Measurements from ENCODE around the gene C19orf44.
A peak's percentile ranks its signal among the peaks of the same experiment; 100 is the strongest.
"Not testable (repeated sequence)": the region's sequence is repeated elsewhere in the genome, so short reads cannot be mapped to it uniquely, and the experiment has no call there.

C19orf44 gene

DNA sequence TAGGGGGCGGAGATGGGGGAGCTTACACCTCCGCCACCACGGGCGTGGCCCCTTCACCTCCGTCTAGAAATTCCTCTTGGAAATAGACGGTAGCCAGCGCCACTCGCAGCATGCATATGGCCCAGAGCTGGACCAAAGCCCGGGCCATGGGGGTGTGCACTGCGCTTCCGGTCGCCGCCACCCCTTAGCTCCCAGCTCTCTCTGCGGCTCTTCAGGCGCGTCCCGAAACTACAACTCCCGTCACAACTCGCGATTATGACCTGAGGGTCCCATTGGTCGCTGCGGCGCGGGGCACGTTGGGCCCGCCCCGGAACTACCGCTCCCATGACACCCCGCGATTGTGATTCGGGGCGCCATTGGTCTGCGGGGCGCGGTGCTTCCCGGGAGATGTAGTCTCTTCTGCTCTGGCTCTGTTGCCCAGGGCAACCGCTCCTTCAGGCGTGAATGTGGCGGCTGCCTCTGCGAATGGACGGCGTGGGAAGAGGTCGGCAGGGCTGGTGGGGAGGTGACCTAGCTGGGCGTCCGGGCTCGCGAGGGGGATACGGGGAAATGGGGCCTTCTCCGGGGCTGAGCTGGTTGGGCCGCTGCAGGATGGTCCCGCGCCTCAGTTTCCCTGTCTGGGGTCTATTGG is at the start of gene C19orf44, which contains the start of gene CALR3:
C19orf44 (plus strand) TSS at position 413 of the 631 bp plus-strand sequence. CDS start 4,399 bp downstream, outside the sequence.
CALR3 (minus strand) TSS at position 186 of the 631 bp plus-strand sequence; CDS start at position 148, 38 bp downstream.
- peak; percentile 93 to 95 for DNase-seq (ENCODE audit: low read depth in 2 of 2)

- DNase-seq (ENCODE audit: low read depth in 2 of 2) = peak; percentile 25 to 29
Observed at GRCh38 chr19:16446724-16447368, 49.3 kb upstream of the C19orf44 start.

- not testable (repeated sequence) for DNase-seq (ENCODE audit: low read depth in 2 of 2)
Observed at GRCh38 chr19:16448872-16449271, 47.3 kb upstream of the C19orf44 start.

- no peak for DNase-seq (ENCODE audit: low read depth in 2 of 2)
Observed at GRCh38 chr19:16449330-16449961, 46.7 kb upstream of the C19orf44 start.

- DNase-seq (ENCODE audit: low read depth in 2 of 2) = no peak
Observed at GRCh38 chr19:16452325-16452724, 43.9 kb upstream of the C19orf44 start.

GRCh38 chr19:16454351-16454918 is 41.8 kb upstream of the C19orf44 start:
- DNase-seq (ENCODE audit: low read depth in 2 of 2) = no peak

- no peak for DNase-seq (ENCODE audit: low read depth in 2 of 2)
Observed at GRCh38 chr19:16455489-16455888, 40.7 kb upstream of the C19orf44 start.

- no peak for DNase-seq (ENCODE audit: low read depth in 2 of 2)
Observed at GRCh38 chr19:16456652-16457194, 39.5 kb upstream of the C19orf44 start.

GRCh38 chr19:16457195-16457953 is 38.8 kb upstream of the C19orf44 start:
- DNase-seq (ENCODE audit: low read depth in 2 of 2) = no peak

DNA sequence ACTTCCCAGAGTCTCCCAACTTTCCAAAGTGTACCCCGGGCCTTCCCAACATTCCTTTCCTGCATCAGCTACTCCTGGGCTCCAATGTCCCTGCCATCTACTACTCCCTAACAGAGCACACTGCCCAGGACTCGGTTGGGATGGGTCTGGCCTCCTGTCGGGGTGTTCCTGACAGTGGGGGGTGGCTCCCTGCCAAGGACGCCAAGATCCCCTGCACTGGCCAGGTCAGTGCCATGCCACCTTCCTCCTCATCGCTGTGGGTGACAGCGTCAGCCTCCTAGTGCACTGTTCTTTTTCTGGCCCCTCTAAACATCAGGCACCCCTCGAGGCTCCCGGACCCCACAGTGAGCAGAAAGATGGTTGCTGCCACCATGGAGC is 38.3 kb upstream of the C19orf44 start:
- DNase-seq (ENCODE audit: low read depth in 2 of 2) = no peak

GRCh38 chr19:16458391-16459341 is 37.5 kb upstream of the C19orf44 start:
- no peak for DNase-seq (ENCODE audit: low read depth in 2 of 2)

DNA sequence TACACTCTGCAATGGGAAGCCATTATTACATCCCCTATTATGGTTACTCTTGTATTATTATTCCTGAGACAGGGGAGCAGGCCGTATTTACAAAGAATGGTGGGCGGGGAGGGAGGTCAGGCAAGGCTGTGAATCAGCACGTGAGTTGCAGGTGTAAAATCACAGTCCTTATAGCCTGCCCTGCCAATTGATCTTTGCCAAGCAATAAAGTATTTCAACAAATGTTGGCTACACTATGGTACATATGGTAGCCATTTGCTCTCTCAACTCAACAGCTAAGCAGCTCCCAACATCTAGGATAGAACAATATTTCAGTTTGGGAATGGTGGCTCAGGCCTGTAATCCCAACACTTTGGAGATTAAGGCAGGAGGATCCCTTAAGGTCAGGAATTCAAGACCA is 36.5 kb upstream of the C19orf44 start:
- DNase-seq (ENCODE audit: low read depth in 2 of 2) = no peak

DNA sequence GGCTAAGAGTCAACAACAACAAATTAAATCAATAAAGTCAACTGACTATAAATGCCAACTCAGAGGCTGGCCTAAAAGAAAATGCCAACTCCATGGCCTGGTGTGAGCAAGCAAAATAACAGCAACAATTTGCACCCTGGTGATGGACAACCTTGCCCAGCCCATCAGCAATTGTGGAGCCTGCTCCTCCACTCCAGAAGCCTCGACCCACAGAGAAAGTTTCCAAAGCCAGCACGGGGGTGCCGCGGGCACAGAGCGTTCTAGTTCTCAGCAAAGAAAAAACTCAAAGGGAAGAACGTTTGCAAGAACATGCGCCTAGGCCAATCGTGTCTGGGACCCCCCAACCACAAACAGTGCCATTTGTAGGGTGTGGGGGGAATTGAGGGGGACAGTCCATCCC is 35.7 kb upstream of the C19orf44 start:
- DNase-seq (ENCODE audit: low read depth in 2 of 2) = no peak

DNA sequence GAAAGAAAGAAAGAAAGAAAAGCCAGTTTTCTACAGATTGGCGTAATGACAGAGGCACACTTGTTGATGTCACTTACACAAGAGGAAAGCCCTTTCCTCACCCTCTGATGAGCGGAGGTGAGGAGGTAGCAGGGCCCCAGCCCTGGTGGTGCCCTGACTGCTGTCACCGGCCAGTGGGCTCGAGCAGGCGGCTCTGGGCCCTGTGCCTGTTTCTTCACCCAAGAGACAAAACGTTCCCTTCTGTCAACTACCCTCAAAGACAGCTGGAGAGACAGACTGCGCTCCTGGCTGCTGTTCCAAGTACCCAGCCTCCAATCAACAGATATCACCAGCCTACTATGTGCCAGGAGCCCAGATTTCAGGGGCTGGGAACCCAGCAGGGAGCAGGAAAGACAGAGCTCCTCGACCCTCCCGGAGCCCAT is 34.6 kb upstream of the C19orf44 start:
- DNase-seq (ENCODE audit: low read depth in 2 of 2) = no peak

DNA sequence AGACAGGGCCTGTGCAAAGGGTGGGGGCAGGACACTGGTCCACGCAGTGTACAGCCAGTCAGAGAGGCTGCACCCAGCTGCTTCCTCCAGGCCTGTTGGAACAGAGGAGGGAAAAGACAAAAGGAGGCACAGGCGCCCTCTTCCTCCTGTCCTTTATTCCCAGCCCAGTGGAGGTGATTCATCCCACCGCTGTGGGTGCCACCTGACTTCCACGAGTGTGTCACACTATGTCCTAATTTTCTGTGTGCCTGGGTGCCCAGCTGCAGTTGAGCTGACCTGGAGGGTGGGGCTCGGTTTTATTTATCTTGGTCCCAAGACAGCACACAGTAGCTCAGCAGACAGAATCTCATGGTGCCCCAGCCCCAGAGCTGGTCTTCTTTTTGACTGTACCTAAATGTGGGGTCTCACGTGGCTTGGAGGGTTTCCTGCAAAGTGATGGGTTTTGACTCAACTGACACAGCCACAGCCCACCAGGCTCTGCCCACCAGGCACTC is 33.4 kb upstream of the C19orf44 start:
- no peak for DNase-seq (ENCODE audit: low read depth in 2 of 2)

DNA sequence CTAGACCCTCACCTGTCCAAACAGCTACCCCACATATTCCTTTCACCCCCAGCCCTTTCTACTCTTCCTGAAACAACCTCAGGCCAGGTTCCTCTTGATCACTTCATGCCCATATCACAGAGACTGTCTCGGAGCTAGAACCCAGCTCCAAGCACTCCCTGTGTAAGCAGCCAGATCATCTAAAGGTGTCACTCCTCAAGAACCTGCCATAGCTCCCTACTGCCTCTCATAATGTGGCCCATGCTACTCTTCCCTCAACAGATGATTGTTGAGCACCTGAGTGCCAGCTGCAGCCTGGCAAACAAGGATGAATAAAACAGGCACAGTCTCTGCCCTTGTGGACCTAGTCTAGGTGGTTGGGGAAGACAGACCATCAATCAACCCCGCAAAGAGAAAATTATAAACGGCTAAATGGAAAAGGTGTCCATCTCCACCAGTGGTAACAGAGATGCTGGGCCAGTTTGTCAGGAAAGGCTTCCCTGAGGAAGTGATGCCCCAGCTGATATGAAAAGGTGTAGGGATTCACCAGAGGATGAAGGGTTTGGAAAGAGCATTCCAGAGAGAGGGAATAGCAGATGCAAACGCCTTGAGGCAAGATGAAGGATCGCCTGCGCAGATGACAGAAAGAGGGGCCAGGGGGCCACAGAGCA is 32.7 kb upstream of the C19orf44 start:
- DNase-seq (ENCODE audit: low read depth in 2 of 2) = no peak

- DNase-seq (ENCODE audit: low read depth in 2 of 2) = no peak
Observed at GRCh38 chr19:16463991-16464575, 32.1 kb upstream of the C19orf44 start.

GRCh38 chr19:16465239-16465638 is 31.0 kb upstream of the C19orf44 start:
- DNase-seq (ENCODE audit: low read depth in 2 of 2) = no peak

DNA sequence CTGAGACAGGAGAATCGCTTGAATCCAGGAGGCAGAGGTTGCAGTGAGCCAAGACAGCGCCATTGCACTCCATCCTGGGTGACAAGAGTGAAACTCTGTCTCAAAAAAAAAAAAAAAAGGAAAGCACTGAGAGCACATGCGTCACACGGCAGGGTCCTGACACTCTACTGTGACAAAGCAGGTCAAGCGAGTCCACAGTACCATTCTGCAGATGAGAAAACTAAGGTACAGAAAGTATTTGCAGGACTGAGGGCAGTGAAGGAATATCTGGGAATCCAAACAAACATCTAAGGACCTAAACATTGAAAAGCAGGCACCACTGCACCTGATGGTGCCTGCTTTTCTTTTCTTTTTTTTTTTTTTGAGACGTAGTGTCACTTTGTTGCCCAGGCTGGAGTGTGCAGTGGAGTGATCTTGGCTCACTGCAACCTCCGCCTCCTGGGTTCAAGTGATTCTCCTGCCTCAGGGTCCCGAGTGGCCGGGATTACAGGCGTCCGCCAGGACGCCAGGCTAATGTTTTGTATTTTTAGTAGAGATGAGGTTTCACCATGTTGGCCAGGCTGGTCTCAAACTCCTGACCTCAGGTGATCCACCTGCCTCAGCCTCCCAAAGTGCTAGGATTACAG is 29.3 kb upstream of the C19orf44 start:
- not testable (repeated sequence) for DNase-seq (ENCODE audit: low read depth in 2 of 2)
